Measurements from ENCODE around the gene SIRT2.

SIRT2 gene

GRCh38 chr19:38931521-38931793, 32.0 kb upstream of the SIRT2 start:
- Histone ChIP-seq H3K27me3 (no peaks in the 10 kb centered on the region), H3K4me3 (peak overlapping the region; percentile 64 to 84), H3K36me3 (peaks cover 4 to 28% (median 12%) of the 10 kb centered on the region in 3 donors), H3K9me3 (no peaks in the 10 kb centered on the region), H3K4me1 (peaks cover 0 to 21% (median 19%) of the 10 kb centered on the region in 4 donors), H3K27ac (peak overlapping the region; percentile 74 to 83)
- intact Hi-C loops (cut with DNase I; ENCODE audit: low total_unique reads): no loop called here
- no peak for TF ChIP-seq CTCF (IDR thresholded peaks at IDR 0.05)
- DNase-seq: no peak

- H3K4me1 ChIP-seq: peaks cover 0 to 21% (median 19%) of the 10 kb centered on the region in 4 donors
- TF ChIP-seq CTCF (IDR thresholded peaks at IDR 0.05): no peak
- intact Hi-C loops (cut with DNase I; ENCODE audit: low total_unique reads): no loop called here
These were observed 31.5 kb upstream of the SIRT2 start, which contains the start of gene MRPS12 for GRCh38 chr19:38930776-38931520. MRPS12 (plus strand) TSS chr19:38930944; CDS start chr19:38931295, 351 bp downstream.

GRCh38 chr19:38929929-38930775, 30.7 kb upstream of the SIRT2 start, which contains the start of gene SARS2:
SARS2 (minus strand) TSS chr19:38930763; CDS start chr19:38930736, 27 bp downstream.
- H3K9me3 ChIP-seq: no peaks in the 10 kb centered on the region
- TF ChIP-seq CTCF (IDR thresholded peaks at IDR 0.05): peak; percentile 98 to 100
- intact Hi-C loops (cut with DNase I; ENCODE audit: low total_unique reads): no loop called here

More at GRCh38 chr19:38930776-38931520, 31.5 kb upstream of the SIRT2 start, which contains the start of gene MRPS12:
- peak; percentile 98 to 99 for DNase-seq
- Histone ChIP-seq H3K27ac (peak within 1 kb of the TSS; percentile 74 to 83), H3K9me3 (no peaks in the 10 kb centered on the region), H3K27me3 (no peaks in the 10 kb centered on the region), H3K4me3 (peak within 1 kb of the TSS; percentile 64 to 84), H3K36me3 (peaks cover 4 to 28% (median 13%) of the 10 kb centered on the region in 3 donors)

GRCh38 chr19:38928391-38929001, 29.1 kb upstream of the SIRT2 start:
- Histone ChIP-seq H3K9me3 (no peaks in the 10 kb centered on the region), H3K4me1 (peaks cover 0 to 21% (median 19%) of the 10 kb centered on the region in 4 donors), H3K4me3 (no peak overlapping the region), H3K36me3 (peaks cover 13 to 37% (median 14%) of the 10 kb centered on the region in 3 donors), H3K27ac (no peak overlapping the region), H3K27me3 (no peaks in the 10 kb centered on the region)
- DNase-seq: no peak
- intact Hi-C loops (cut with DNase I; ENCODE audit: low total_unique reads): no loop called here
- TF ChIP-seq CTCF (IDR thresholded peaks at IDR 0.05): no peak

More at GRCh38 chr19:38929929-38930775, 30.7 kb upstream of the SIRT2 start, which contains the start of gene SARS2:
- H3K4me3 ChIP-seq: peak within 1 kb of the TSS; percentile 64 to 84
- DNase-seq: peak; percentile 91 to 95
- H3K27ac ChIP-seq: peak within 1 kb of the TSS; percentile 74 to 83
- H3K36me3 ChIP-seq: peaks cover 7 to 32% (median 19%) of the 10 kb centered on the region in 3 donors
- peaks cover 0 to 21% (median 19%) of the 10 kb centered on the region in 4 donors for H3K4me1 ChIP-seq
- H3K27me3 ChIP-seq: no peaks in the 10 kb centered on the region

- peaks cover 9 to 41% (median 11%) of the 10 kb centered on the region in 3 donors for H3K36me3 ChIP-seq
- intact Hi-C loops (cut with DNase I; ENCODE audit: low total_unique reads): no loop called here
These were observed 25.0 kb upstream of the SIRT2 start for GRCh38 chr19:38924388-38924787.

More at GRCh38 chr19:38924388-38924787, 25.0 kb upstream of the SIRT2 start:
- DNase-seq: peak in 1 of 2 donors; percentile 25
- H3K4me3 ChIP-seq: no peak overlapping the region
- H3K9me3 ChIP-seq: no peaks in the 10 kb centered on the region
- TF ChIP-seq CTCF (IDR thresholded peaks at IDR 0.05): no peak
- no peak overlapping the region for H3K27ac ChIP-seq
- no peaks in the 10 kb centered on the region for H3K27me3 ChIP-seq
- H3K4me1 ChIP-seq: no peaks in the 10 kb centered on the region

Measured in tibial artery (tissue), 4 donors.